ENCODE data around the gene PIGM.
"Not testable (repeated sequence)": the region's sequence is repeated elsewhere in the genome, so short reads cannot be mapped to it uniquely, and the experiment has no call there.

PIGM gene

GRCh38 chr1:160066829-160067745 lies 35.3 kb upstream of the PIGM start:
- Mint-ChIP-seq H3K27ac (no peak overlapping the region), H3K27me3 (peaks cover 37% of the 10 kb centered on the region), H3K9me3 (no peaks in the 10 kb centered on the region), H3K4me1 (peaks cover 15% of the 10 kb centered on the region), H3K4me3 (no peak overlapping the region)
- DNase-seq = no peak
- no peak for ATAC-seq

DNA sequence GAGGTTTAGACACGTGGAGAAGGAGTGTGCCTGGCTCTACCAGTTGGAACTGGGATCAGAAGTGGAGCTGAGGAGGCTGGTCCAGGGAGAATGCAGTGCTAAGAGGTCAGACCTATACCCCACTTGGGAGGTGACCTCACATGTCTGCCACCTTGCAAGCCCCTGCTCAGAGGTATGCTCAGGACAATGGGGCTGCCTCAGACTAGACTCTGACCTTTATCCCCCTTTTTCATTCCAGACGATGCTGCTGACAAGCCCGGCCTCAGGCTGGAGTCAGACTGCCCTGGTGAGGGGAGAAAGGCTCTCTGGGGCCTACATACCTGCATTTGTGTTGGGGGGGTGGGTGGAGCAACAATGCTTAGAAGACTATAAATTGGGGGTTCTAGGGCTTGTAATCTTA lies 33.0 kb upstream of the PIGM start:
- ATAC-seq = no peak
- H3K27me3 Mint-ChIP-seq = peaks cover 19% of the 10 kb centered on the region
- H3K4me1 Mint-ChIP-seq = peaks cover 4% of the 10 kb centered on the region
- H3K27ac Mint-ChIP-seq = no peak overlapping the region
- DNase-seq = no peak
- no peaks in the 10 kb centered on the region for H3K9me3 Mint-ChIP-seq
- no peak overlapping the region for H3K4me3 Mint-ChIP-seq

GRCh38 chr1:160064164-160064563 lies 32.4 kb upstream of the PIGM start:
- ATAC-seq = no peak
- Mint-ChIP-seq H3K4me3 (no peak overlapping the region), H3K9me3 (no peaks in the 10 kb centered on the region), H3K4me1 (no peaks in the 10 kb centered on the region), H3K27me3 (peaks cover 19% of the 10 kb centered on the region), H3K27ac (no peak overlapping the region)
- DNase-seq = no peak

DNA sequence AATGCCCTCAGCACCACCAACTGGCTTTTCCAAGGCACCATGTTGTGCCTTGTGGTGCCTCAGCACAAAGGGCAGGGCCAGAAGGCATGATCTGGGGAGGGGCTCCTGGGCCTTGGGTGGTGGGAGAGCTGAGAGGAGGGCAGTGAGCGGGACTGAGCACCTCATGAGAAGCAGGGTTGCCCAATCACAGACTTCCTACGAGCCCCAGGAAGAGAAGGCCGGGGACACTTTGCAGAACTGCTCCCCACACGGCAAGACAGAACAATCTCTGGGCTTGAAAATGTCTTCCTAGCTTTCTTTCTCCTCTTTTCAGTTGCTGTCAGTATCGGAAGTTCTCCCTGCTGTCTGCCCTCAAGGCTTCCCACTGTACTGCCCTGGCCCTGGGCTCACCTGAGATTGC lies 31.4 kb upstream of the PIGM start:
- ATAC-seq (no peak), DNase-seq (no peak)
- Mint-ChIP-seq H3K27ac (no peak overlapping the region), H3K9me3 (no peaks in the 10 kb centered on the region), H3K4me1 (no peaks in the 10 kb centered on the region), H3K4me3 (no peak overlapping the region), H3K27me3 (peaks cover 17% of the 10 kb centered on the region)

DNA sequence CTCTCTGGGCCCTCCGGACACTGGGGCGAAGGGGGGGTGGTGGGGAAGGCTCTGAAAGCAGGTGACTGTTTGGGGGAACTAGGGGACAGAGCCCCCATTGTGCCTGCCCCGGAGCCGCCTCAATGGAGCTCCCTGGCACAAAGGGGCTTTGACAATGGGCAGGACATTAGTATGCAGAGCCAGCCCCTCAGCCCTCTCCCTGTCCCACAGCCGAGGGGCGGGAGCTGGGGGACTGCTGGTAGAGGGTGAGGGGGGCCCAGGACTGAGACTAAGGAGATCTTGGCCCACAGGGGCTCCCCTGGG lies 30.4 kb upstream of the PIGM start:
- Mint-ChIP-seq H3K4me3 (no peak overlapping the region), H3K9me3 (no peaks in the 10 kb centered on the region), H3K27ac (no peak overlapping the region), H3K4me1 (no peaks in the 10 kb centered on the region), H3K27me3 (peaks cover 17% of the 10 kb centered on the region)
- DNase-seq (no peak), ATAC-seq (peak; percentile 41)

GRCh38 chr1:160061369-160062229 lies 29.8 kb upstream of the PIGM start:
- Mint-ChIP-seq H3K4me3 (no peak overlapping the region), H3K27ac (no peak overlapping the region), H3K9me3 (no peaks in the 10 kb centered on the region), H3K27me3 (peaks cover 19% of the 10 kb centered on the region), H3K4me1 (no peaks in the 10 kb centered on the region)
- DNase-seq (no peak), ATAC-seq (peak; percentile 41)

DNA sequence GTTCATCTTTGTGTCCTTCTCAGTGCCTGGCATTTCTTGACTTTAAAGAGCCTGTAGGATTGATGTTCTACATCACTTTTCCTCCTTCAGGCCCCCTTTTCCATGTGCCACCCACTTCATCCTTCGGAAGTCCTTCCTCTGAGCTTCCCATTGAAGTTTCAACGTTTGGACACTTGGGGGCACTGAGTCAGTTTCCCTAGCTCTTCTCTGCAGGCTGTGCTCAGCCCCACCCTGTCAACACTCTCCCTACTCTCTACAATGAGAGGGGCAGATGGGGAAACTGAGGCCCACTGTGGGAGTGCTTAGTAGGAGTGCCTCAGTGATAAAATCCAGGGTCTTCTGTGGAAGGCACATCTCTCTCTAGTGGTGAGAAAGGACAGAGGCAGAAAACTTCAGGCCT lies 26.3 kb upstream of the PIGM start:
- Mint-ChIP-seq H3K4me1 (peaks cover 6% of the 10 kb centered on the region), H3K9me3 (no peaks in the 10 kb centered on the region), H3K27ac (no peak overlapping the region), H3K4me3 (no peak overlapping the region), H3K27me3 (peaks cover 47% of the 10 kb centered on the region)
- DNase-seq (no peak), ATAC-seq (no peak)

GRCh38 chr1:160056648-160057169 lies 24.9 kb upstream of the PIGM start:
- Mint-ChIP-seq H3K9me3 (no peaks in the 10 kb centered on the region), H3K27me3 (peaks cover 47% of the 10 kb centered on the region), H3K4me3 (no peak overlapping the region), H3K4me1 (peaks cover 6% of the 10 kb centered on the region), H3K27ac (no peak overlapping the region)
- no peak for DNase-seq
- no peak for ATAC-seq

DNA sequence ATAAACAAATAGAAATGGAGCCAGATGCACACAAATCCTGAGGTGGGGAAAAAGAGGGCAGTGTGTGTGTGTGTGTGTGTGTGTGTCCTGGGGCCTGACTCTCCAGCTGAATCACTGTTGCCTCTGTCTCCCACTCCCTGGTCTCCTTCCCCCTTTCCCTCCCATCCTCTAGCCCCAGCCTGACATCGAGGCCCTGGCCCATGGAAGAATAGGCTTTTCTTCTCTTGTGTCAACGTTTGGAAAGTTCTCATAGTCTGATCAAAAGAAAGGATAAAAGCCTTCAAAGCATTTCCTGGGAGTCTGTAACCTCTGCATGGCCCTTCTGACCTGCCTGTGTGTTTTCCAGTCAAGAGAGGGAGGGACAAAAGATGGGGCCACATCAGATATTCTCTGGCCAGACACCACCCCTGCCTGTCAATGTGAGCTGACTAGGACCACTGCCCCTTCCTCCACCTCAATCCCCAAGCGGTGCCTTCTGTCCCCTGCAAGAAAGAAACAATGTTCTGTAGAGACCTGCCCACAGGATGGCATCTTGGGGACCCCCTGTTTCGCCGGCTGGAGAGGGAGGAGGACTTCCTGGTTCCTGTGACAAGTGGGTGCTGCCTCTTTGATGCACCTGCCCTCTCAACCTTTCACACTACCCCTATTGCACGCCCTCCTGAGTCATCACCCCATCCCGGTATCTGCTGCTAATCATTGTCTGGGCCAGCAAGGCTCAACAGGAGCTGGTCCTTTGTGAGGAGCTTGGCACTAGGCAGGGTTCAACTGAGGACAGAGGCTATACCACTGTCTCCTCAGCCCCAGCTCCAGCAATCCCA lies 22.0 kb upstream of the PIGM start:
- peaks cover 32% of the 10 kb centered on the region for H3K27me3 Mint-ChIP-seq

DNA sequence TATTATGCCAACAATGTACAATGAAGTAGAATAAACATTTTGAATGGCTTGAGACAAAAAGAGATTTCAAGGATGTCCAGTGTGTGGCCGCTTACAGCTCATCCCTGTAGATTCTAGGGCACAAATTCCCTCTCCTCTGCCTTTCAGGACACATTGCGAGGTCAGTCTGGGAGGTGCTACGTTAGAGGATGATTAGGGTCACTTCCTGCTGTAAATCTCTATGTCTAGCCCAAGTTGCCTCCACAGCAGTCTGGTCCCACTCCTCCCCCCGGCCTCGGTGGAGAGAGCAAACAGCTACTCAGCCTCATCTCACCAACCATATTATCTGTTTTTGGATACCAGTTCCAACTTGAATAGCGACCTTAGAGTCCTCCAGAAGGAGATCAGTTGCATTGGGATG lies 21.1 kb upstream of the PIGM start:
- H3K27ac Mint-ChIP-seq = no peak overlapping the region
- H3K4me1 Mint-ChIP-seq = peaks cover 6% of the 10 kb centered on the region
- DNase-seq = no peak
- ATAC-seq = no peak
- no peak overlapping the region for H3K4me3 Mint-ChIP-seq
- peaks cover 31% of the 10 kb centered on the region for H3K27me3 Mint-ChIP-seq
- no peaks in the 10 kb centered on the region for H3K9me3 Mint-ChIP-seq

More for the DNA sequence above, 22.0 kb upstream of the PIGM start:
- no peak for ATAC-seq
- Mint-ChIP-seq H3K27ac (no peak overlapping the region), H3K4me1 (peaks cover 6% of the 10 kb centered on the region), H3K4me3 (no peak overlapping the region), H3K9me3 (no peaks in the 10 kb centered on the region)
- no peak for DNase-seq

DNA sequence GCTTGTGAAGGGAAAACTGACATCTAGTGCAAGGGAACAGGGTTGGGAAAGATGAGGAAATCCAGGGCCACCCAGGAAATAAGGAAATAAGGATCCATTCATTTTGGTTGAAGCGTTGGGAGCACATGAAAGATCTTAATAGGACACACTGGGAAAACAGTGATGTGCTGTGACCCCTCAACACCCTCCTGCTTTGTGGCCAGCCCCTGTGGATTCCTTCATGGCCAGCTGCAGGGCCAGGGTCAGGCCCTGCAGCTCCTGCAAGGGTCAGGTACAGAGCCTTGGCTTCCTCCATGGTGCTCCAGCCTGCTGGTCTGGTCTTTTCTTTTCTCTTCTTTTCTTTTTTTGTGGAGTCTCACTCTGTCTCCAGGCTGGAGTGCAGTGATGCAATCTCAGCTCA lies 18.8 kb upstream of the PIGM start:
- Mint-ChIP-seq H3K9me3 (no peaks in the 10 kb centered on the region), H3K4me1 (peaks cover 21% of the 10 kb centered on the region), H3K27me3 (peaks cover 31% of the 10 kb centered on the region), H3K4me3 (no peak overlapping the region), H3K27ac (no peak overlapping the region)
- DNase-seq = no peak
- no peak for ATAC-seq

- not testable (repeated sequence) for H3K27ac Mint-ChIP-seq, ATAC-seq, H3K9me3 Mint-ChIP-seq, DNase-seq, H3K4me3 Mint-ChIP-seq
- H3K27me3 Mint-ChIP-seq = peaks cover 31% of the 10 kb centered on the region
- peaks cover 21% of the 10 kb centered on the region for H3K4me1 Mint-ChIP-seq
Observed at GRCh38 chr1:160050182-160050581, 18.4 kb upstream of the PIGM start.

- H3K4me1 Mint-ChIP-seq = peaks cover 18% of the 10 kb centered on the region
- no peak overlapping the region for H3K27ac Mint-ChIP-seq
- DNase-seq (no peak), ATAC-seq (no peak)
- no peak overlapping the region for H3K4me3 Mint-ChIP-seq
- peaks cover 21% of the 10 kb centered on the region for H3K27me3 Mint-ChIP-seq
- H3K9me3 Mint-ChIP-seq = no peaks in the 10 kb centered on the region
Observed at GRCh38 chr1:160049101-160049500, 17.3 kb upstream of the PIGM start.

GRCh38 chr1:160048335-160048734 lies 16.5 kb upstream of the PIGM start:
- Mint-ChIP-seq H3K4me1 (peaks cover 15% of the 10 kb centered on the region), H3K9me3 (no peaks in the 10 kb centered on the region), H3K27me3 (peaks cover 18% of the 10 kb centered on the region), H3K4me3 (no peak overlapping the region), H3K27ac (no peak overlapping the region)
- DNase-seq (no peak), ATAC-seq (no peak)

All from stimulated activated naive CD8-positive, alpha-beta T cell treated with anti-CD3 and anti-CD28 coated beads, Interleukin-15, amount 100 ng/mL, for 72 hours (primary cell).